Natural killer cell (primary cell): Measurements from ENCODE around the gene GAS2. TPM values are rescaled to one million over a fixed set of nuclear protein-coding genes. Genes with fewer than 3 reads are reported as not detected.

Experiments used
- ATAC-seq, 3 donors: fragments of 150-1000 bp in 2 of 3; fragments of 200-7000 bp in 1 of 3; cut with Tn5 transposase; 1 replicate in 1 of 3; 2 replicates in 2 of 3; pipeline ENCODE4 v1.10.0; 2021; ENCODE audit warnings: mild to moderate bottlenecking in 2 of 3, moderate library complexity in 2 of 3
- DNase-seq, 2 donors: peaks; one replicate each; pipeline versions ENCODE4 v3.0.0 to v3.0.0-alpha.2; 2013 to 2021; ENCODE audit warnings: mixed read lengths in 1 of 2
- H3K27ac ChIP-seq: one replicate; pipeline ENCODE4 v1.5.1; 2013; ENCODE audit warnings: mild to moderate bottlenecking, low read length
- H3K27me3 ChIP-seq: one replicate; pipeline ENCODE4 v1.6.1; 2013; ENCODE audit warnings: low read length; ENCODE audit not compliant: control insufficient read depth, insufficient read depth
- H3K36me3 ChIP-seq: one replicate; pipeline ENCODE4 v1.6.1; 2013; ENCODE audit warnings: low read length; ENCODE audit not compliant: control insufficient read depth, insufficient read depth
- H3K4me1 ChIP-seq: one replicate; pipeline ENCODE4 v1.6.1; 2013; ENCODE audit warnings: low read length; ENCODE audit not compliant: control insufficient read depth, insufficient read depth
- H3K4me3 ChIP-seq: one replicate; pipeline ENCODE4 v1.5.1; 2013; ENCODE audit warnings: low read length
- H3K9me3 ChIP-seq: one replicate; pipeline ENCODE4 v1.6.1; 2013; ENCODE audit warnings: low read length; ENCODE audit not compliant: control insufficient read depth, insufficient read depth
- H3K27ac Mint-ChIP-seq, 2 donors: one replicate each; pipeline ENCODE4 v1.8.0; 2022; ENCODE audit warnings: mild to moderate bottlenecking in 2 of 2, mixed read lengths in 2 of 2, moderate library complexity in 1 of 2
- H3K27me3 Mint-ChIP-seq, 2 donors: one replicate each; pipeline ENCODE4 v1.8.0; 2022; ENCODE audit warnings: low read depth in 2 of 2, mixed read lengths in 2 of 2
- H3K36me3 Mint-ChIP-seq: one replicate; pipeline ENCODE4 v1.8.0; 2022; ENCODE audit warnings: mixed read lengths
- H3K4me1 Mint-ChIP-seq, 2 donors: one replicate each; pipeline ENCODE4 v1.8.0; 2022; ENCODE audit warnings: mixed read lengths in 2 of 2
- H3K4me3 Mint-ChIP-seq: one replicate; pipeline ENCODE4 v1.8.0; 2022; ENCODE audit warnings: mild to moderate bottlenecking, moderate library complexity, mixed read lengths
- H3K9me3 Mint-ChIP-seq, 2 donors: one replicate each; pipeline ENCODE4 v1.8.0; 2022; ENCODE audit warnings: mixed read lengths in 2 of 2
- CTCF ChIP-seq: fragments of 200-600 bp; IDR thresholded peaks from one replicate; pipeline ENCODE4 v1.8.0; 2022; ENCODE audit warnings: antibody characterized with exemption
- WGBS: methylation state at CpG from one replicate; pipeline ENCODE4 v1.1.7; 2013; ENCODE audit warnings: missing lambda C conversion rate; ENCODE audit not compliant: insufficient coverage; 5-methylcytosine and 5-hydroxymethylcytosine counted together
- intact Hi-C: fragments of 100-400 bp; cut with micrococcal nuclease; formaldehyde crosslinking; loops from one replicate; pipeline ENCODE4 v1.14.2; 2022
- total RNA-seq, 4 donors: library from RNA; stranded (reverse); fragments of 120-200 nt in 1 of 4; gene quantifications; one replicate each; pipeline versions ENCODE4 v1.2.3 to v1.2.4, GENCODE V29; 2013 to 2022

The GAS2 gene
- total RNA-seq, 3 donors from 2014 or later (not counting 1 experiment from before 2014, with no cell fraction given), result 2.0 to 3.5 (median 2.5) TPM

- ATAC-seq, result no peak
- H3K27ac ChIP-seq, result no peak overlapping the region
- H3K9me3 Mint-ChIP-seq, result peaks cover 0 to 3% of the 10 kb centered on the region in 2 donors
These were observed 141.0 kb downstream of the GAS2 start for GRCh38 chr11:22807391-22807790.

GRCh38 chr11:22807855-22808570 lies 141.6 kb downstream of the GAS2 start:
- no peaks in the 10 kb centered on the region for H3K4me1 Mint-ChIP-seq
- H3K9me3 Mint-ChIP-seq, result peaks cover 0 to 3% of the 10 kb centered on the region in 2 donors
- H3K36me3 Mint-ChIP-seq, result peaks cover 6% of the 10 kb centered on the region
- ATAC-seq (no peak), DNase-seq (no peak)
- H3K36me3 ChIP-seq, result no peaks in the 10 kb centered on the region
- H3K4me3 Mint-ChIP-seq, result no peak overlapping the region
- no peak overlapping the region for H3K27ac Mint-ChIP-seq
- intact Hi-C loops, result no loop called here
- H3K27ac ChIP-seq, result no peak overlapping the region
- no peaks in the 10 kb centered on the region for H3K4me1 ChIP-seq
- 97% methylated on average over 2 of the region's 2 CpGs for WGBS
- H3K9me3 ChIP-seq, result no peaks in the 10 kb centered on the region
- H3K27me3 Mint-ChIP-seq, result no peaks in the 10 kb centered on the region
- no peak overlapping the region for H3K4me3 ChIP-seq
- H3K27me3 ChIP-seq, result no peaks in the 10 kb centered on the region
- no peak for TF ChIP-seq CTCF

More at GRCh38 chr11:22807391-22807790, 141.0 kb downstream of the GAS2 start:
- intact Hi-C loops, result no loop called here
- WGBS, result 100% methylated on average over 1 of the region's 2 CpGs
- TF ChIP-seq CTCF, result no peak
- H3K4me3 ChIP-seq, result no peak overlapping the region
- peaks cover 6% of the 10 kb centered on the region for H3K36me3 Mint-ChIP-seq
- no peaks in the 10 kb centered on the region for H3K9me3 ChIP-seq
- H3K4me1 Mint-ChIP-seq, result no peaks in the 10 kb centered on the region
- H3K27me3 ChIP-seq, result no peaks in the 10 kb centered on the region
- no peaks in the 10 kb centered on the region for H3K4me1 ChIP-seq
- no peaks in the 10 kb centered on the region for H3K27me3 Mint-ChIP-seq
- H3K27ac Mint-ChIP-seq, result no peak overlapping the region
- no peak overlapping the region for H3K4me3 Mint-ChIP-seq
- H3K36me3 ChIP-seq, result no peaks in the 10 kb centered on the region
- DNase-seq, result no peak

GRCh38 chr11:22808571-22809197 lies 142.3 kb downstream of the GAS2 start:
- intact Hi-C loops, result no loop called here
- H3K27me3 Mint-ChIP-seq, result no peaks in the 10 kb centered on the region
- H3K27me3 ChIP-seq, result no peaks in the 10 kb centered on the region
- no peaks in the 10 kb centered on the region for H3K36me3 ChIP-seq
- H3K4me1 ChIP-seq, result no peaks in the 10 kb centered on the region
- H3K27ac ChIP-seq, result no peak overlapping the region
- H3K4me3 Mint-ChIP-seq, result no peak overlapping the region
- DNase-seq, result no peak
- peaks cover 0 to 3% of the 10 kb centered on the region in 2 donors for H3K9me3 Mint-ChIP-seq
- no peak for TF ChIP-seq CTCF
- H3K27ac Mint-ChIP-seq, result no peak overlapping the region
- no peak for ATAC-seq
- no peak overlapping the region for H3K4me3 ChIP-seq
- H3K4me1 Mint-ChIP-seq, result no peaks in the 10 kb centered on the region
- H3K36me3 Mint-ChIP-seq, result peaks cover 6% of the 10 kb centered on the region
- H3K9me3 ChIP-seq, result no peaks in the 10 kb centered on the region
- 98% methylated on average over 3 of the region's 3 CpGs for WGBS
